Measurements from ENCODE around the gene C2CD4D. TPM values are rescaled to one million over a fixed set of nuclear protein-coding genes. Genes with fewer than 3 reads are reported as not detected.

Gene C2CD4D
- polyA plus RNA-seq, 1 donor from 2014 or later, result not detected

DNA sequence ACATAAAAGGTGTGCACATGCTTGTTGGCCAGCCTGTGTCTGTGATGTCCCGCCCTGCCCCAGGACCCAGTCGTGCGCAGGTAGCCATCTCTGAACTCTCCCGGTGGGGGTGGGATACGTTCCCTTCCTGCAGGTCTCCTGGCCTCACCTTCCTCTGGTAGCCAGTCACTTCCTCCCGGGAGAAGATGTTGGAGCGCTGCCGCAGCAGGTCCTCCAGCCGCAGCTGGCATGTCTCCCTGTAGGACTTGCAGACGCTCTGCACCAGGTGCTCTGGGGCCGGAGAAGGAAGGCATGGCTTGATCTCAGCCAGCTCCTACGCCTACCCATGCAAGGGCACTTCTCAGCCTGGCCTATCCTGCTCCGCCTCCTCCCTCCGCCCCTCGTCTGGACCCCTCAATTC lies 25.2 kb downstream of the C2CD4D start:
- Histone ChIP-seq H3K9me3 (ENCODE audit: low read length) (no peaks in the 10 kb centered on the region), H3K27me3 (ENCODE audit: insufficient read depth, low read depth, low read length) (no peaks in the 10 kb centered on the region), H3K9me2 (ENCODE audit: insufficient read depth, low read length) (no peaks in the 10 kb centered on the region), H3K4me3 (ENCODE audit: low read length) (no peak overlapping the region), H3K79me2 (replicated peaks; ENCODE audit: insufficient read depth, low read length) (no peaks in the 10 kb centered on the region), H3F3A (ENCODE audit: insufficient read depth, low read length, poor library complexity, severe bottlenecking) (no peaks in the 10 kb centered on the region), H3K4me2 (ENCODE audit: low read length) (no peak overlapping the region), H3K9ac (ENCODE audit: low read length) (no peak overlapping the region), H3K27ac (ENCODE audit: low read length) (no peak overlapping the region), H2AFZ (ENCODE audit: low read depth, low read length) (no peak overlapping the region), H4K20me1 (ENCODE audit: insufficient read depth) (no peaks in the 10 kb centered on the region), H3K36me3 (ENCODE audit: insufficient read depth, low read length) (no peaks in the 10 kb centered on the region)
- TF ChIP-seq, protein P1, sequence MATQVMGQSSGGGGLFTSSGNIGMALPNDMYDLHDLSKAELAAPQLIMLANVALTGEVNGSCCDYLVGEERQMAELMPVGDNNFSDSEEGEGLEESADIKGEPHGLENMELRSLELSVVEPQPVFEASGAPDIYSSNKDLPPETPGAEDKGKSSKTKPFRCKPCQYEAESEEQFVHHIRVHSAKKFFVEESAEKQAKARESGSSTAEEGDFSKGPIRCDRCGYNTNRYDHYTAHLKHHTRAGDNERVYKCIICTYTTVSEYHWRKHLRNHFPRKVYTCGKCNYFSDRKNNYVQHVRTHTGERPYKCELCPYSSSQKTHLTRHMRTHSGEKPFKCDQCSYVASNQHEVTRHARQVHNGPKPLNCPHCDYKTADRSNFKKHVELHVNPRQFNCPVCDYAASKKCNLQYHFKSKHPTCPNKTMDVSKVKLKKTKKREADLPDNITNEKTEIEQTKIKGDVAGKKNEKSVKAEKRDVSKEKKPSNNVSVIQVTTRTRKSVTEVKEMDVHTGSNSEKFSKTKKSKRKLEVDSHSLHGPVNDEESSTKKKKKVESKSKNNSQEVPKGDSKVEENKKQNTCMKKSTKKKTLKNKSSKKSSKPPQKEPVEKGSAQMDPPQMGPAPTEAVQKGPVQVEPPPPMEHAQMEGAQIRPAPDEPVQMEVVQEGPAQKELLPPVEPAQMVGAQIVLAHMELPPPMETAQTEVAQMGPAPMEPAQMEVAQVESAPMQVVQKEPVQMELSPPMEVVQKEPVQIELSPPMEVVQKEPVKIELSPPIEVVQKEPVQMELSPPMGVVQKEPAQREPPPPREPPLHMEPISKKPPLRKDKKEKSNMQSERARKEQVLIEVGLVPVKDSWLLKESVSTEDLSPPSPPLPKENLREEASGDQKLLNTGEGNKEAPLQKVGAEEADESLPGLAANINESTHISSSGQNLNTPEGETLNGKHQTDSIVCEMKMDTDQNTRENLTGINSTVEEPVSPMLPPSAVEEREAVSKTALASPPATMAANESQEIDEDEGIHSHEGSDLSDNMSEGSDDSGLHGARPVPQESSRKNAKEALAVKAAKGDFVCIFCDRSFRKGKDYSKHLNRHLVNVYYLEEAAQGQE (IDR thresholded peaks at IDR 0.05; ENCODE audit: borderline replicate concordance), result no peak
- TF ChIP-seq EP300 (conservative IDR thresholded peaks at IDR 0.05; ENCODE audit: poor library complexity, severe bottlenecking), result no peak
- TF ChIP-seq RAD21 (conservative IDR thresholded peaks at IDR 0.05), result no peak
- TF ChIP-seq TAF1 (IDR thresholded peaks at IDR 0.05; ENCODE audit: low read depth), result no peak
- no peak for TF ChIP-seq SMC3 (conservative IDR thresholded peaks at IDR 0.05; ENCODE audit: poor library complexity)
- no peak for TF ChIP-seq CTCF (IDR thresholded peaks at IDR 0.05; ENCODE audit: poor library complexity, severe bottlenecking)
- TF ChIP-seq POLR2AphosphoS5 (IDR thresholded peaks at IDR 0.05), result no peak
- TF ChIP-seq MXI1 (conservative IDR thresholded peaks at IDR 0.05; ENCODE audit: poor library complexity, severe bottlenecking), result no peak
- TF ChIP-seq EZH2 (IDR thresholded peaks at IDR 0.05; ENCODE audit: borderline replicate concordance, insufficient read depth, low read length, poor library complexity, severe bottlenecking), result no peak

DNA sequence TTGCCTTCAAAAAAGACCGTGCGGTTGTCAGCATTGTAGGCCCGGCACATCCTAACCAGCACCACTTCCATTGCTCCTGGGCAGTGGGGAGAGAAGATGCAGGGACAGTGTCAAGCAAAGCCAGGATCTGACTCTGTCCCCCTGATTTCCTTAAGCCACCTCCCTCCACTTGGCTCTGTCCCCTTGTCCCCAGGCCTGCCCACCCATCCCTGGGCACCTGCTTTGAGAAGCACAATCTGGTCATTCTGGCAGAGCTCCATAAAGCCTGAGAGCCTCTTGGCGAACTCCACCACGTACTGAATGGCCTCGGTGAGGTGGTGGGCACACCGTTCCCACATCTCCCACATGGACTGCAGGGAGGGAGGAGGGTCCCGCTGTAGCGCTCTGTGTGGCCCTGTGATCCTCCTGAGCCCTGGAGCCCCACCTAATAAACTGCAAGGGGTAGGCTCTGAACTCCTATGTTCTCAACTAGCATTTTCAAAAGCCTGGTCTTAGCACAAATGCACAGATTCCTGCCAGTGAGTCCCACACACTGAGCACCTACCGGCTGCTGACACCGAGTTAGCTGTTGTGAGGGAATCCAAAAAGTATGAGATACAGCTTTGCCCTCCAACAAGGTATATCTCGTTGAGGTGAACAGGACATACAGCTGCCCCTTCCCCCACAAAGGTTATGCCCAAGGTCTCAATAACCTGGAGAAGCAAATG lies 26.2 kb downstream of the C2CD4D start:
- Histone ChIP-seq H3K79me2 (replicated peaks; ENCODE audit: insufficient read depth, low read length) (no peaks in the 10 kb centered on the region), H3K4me2 (ENCODE audit: low read length) (no peak overlapping the region), H3K27ac (ENCODE audit: low read length) (no peak overlapping the region), H3F3A (ENCODE audit: insufficient read depth, low read length, poor library complexity, severe bottlenecking) (no peaks in the 10 kb centered on the region), H2AFZ (ENCODE audit: low read depth, low read length) (no peak overlapping the region), H3K36me3 (ENCODE audit: insufficient read depth, low read length) (no peaks in the 10 kb centered on the region), H3K9me2 (ENCODE audit: insufficient read depth, low read length) (no peaks in the 10 kb centered on the region), H3K9me3 (ENCODE audit: low read length) (no peaks in the 10 kb centered on the region), H3K9ac (ENCODE audit: low read length) (no peak overlapping the region), H3K4me3 (ENCODE audit: low read length) (no peak overlapping the region), H4K20me1 (ENCODE audit: insufficient read depth) (no peaks in the 10 kb centered on the region), H3K27me3 (ENCODE audit: insufficient read depth, low read depth, low read length) (no peaks in the 10 kb centered on the region)
- TF ChIP-seq TAF1 (IDR thresholded peaks at IDR 0.05; ENCODE audit: low read depth) (no peak), EZH2 (IDR thresholded peaks at IDR 0.05; ENCODE audit: borderline replicate concordance, insufficient read depth, low read length, poor library complexity, severe bottlenecking) (no peak), EP300 (conservative IDR thresholded peaks at IDR 0.05; ENCODE audit: poor library complexity, severe bottlenecking) (no peak), CTCF (IDR thresholded peaks at IDR 0.05; ENCODE audit: poor library complexity, severe bottlenecking) (no peak), POLR2AphosphoS5 (IDR thresholded peaks at IDR 0.05) (no peak), RAD21 (conservative IDR thresholded peaks at IDR 0.05) (no peak), MXI1 (conservative IDR thresholded peaks at IDR 0.05; ENCODE audit: poor library complexity, severe bottlenecking) (no peak), SMC3 (conservative IDR thresholded peaks at IDR 0.05; ENCODE audit: poor library complexity) (no peak)
- TF ChIP-seq, protein P1 (IDR thresholded peaks at IDR 0.05; ENCODE audit: borderline replicate concordance), result no peak
